GM18499 (cell line): ENCODE measurements around the gene KDM3A.

ENCODE experiments used
- ATAC-seq: cut with Tn5 transposase; IDR thresholded peaks from one replicate; pipeline ENCODE4 v1.9.1; 2021; ENCODE audit warnings: moderate number of reproducible peaks; ENCODE audit not compliant: insufficient read depth, unreplicated experiment

Gene KDM3A

DNA sequence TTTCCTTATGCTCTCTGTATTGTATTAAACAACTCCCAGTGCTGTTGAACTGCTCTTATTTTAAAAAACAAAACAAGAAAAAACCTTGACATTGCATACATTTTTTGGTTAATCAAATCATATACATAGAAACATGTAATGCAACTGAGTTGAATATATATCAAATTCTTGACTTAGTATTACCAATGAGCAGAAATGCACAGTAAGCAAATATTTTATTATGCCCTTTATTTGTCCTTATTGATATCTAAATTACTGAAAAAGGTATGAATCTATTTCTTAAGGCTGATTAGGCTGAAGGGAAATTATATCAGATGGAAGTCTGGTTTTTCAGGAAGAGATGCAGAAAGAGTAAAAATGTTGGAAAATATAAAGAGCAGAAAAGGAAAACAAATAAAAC lies 6.9 kb upstream of the KDM3A start:
- no peak for ATAC-seq

DNA sequence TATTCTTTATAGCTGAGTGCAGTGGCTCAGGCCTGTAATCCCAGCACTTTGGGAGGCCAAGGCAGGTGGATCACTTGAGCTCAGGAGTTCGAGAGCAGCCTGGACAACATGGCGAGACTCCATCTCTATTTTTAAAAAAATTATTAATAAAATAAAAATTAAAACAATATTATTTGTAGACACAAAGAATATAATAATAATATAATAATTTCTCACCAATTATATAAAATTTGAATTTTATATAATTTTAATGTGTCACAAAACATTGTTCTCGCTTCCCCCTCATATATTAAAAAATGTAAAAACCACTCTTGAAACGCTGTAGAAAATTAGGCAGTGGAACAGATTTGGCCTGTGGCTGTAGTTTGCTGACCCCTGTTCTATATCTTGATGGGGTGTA lies 5.6 kb upstream of the KDM3A start:
- ATAC-seq, result no peak

DNA sequence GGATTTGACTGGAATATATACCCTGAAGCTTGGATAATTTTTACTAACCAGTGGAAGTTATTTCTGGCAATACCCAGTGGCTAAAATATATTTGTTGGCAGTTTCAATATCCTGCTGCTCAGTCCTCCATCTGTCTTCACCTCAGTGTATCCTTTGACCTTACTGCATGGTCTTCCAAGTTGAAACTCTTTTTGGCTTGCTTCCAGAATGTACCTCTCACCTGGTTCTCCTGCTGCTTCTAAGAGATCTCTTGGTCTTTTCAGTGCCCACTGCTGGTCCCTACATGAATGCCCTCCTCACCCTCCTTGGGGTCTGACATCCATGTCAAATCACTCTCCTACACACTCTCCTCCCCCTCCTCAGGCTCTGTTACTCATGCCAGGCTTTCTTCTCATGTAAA lies 4.8 kb upstream of the KDM3A start:
- ATAC-seq, result no peak

DNA sequence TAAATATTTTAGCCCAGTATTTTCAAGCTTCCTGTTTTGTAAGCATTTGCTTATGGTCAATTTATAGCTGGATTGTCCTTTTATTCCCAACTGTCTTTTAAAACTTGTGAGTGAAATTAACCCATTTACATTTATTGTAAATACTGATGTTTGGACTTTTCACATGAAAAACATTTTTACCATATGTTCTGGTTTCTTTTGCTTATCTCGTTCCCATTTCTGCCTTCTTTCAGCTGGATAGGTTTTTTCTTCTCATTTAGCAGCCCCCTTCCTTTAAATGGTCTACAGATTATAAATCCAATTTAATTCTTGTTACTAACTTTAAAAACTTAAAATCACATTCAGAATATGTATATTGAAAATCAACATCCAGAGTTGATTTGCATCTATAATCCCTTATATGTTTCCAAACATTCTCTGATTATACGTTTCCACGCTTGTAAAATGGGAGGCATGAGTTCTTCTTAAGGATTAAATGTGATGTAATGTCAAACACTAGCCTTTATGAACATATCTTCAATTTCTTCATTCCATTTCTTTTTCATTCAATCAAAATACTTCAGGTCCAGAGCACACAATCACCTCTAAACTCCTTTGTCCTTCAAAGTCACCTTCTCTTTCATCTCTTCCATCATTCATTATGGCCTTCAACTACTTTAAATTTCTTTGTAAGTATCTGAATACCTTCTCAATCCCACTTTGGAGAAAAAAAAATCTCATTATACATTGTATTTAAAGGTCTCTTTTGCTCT lies 1.1 kb upstream of the KDM3A start:
- ATAC-seq, result no peak

DNA sequence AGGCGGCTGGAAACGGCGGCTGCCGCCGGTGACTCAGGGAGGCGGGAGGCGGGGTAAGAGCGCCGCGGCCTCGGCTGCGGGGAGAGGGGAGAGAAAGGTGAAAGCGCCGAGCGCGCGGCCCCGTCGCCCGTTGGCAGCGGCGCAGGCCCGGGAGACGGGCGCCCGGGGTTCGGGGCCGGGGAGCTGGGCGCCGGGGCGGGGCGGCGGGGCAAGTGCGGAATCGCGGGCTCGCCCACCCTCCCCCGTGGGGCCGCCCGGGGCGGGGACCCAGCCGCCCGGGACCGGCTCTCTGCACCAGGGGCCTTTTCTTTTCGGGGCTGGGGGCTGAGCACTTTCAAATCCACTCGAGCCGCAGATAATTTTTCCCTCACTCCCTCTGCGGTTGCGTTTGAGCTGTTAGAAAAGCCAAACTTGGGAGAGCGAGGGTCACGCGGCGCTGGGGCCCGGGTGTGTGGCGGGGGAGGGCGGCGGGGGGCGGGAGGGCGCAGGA lies 266 bp downstream of the KDM3A start:
- ATAC-seq, result no peak

DNA sequence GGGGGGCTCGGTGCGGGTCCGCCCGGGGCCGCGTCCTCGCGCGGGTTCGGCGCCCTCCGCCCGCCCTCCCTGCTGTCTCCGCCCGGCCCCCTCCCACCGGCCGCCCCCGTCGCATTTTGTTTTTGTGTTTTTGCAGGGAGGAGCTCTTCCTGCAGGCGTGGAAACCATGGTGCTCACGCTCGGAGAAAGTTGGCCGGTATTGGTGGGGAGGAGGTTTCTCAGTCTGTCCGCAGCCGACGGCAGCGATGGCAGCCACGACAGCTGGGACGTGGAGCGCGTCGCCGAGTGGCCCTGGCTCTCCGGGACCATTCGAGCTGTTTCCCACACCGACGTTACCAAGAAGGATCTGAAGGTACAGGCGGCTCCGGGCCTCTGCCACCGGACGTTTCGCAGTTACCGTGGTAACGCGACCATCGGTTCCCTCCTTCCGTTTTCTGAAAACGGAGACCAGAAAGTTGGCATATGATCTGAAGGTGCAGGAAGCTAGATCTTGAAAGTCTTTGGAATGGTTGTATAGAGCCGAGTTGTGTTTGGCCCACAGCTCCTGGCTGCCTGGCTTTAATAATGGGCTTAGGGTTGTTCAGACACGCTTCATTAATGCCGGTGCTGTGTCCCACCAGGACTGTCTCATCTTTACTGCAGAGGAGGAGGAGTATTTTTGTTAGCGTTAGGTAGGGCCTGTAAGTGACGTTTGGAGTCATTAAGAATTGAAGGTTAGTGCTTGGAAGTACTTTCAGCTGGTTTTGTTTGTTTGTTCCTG lies 891 bp downstream of the KDM3A start:
- peak; percentile 21 for ATAC-seq

DNA sequence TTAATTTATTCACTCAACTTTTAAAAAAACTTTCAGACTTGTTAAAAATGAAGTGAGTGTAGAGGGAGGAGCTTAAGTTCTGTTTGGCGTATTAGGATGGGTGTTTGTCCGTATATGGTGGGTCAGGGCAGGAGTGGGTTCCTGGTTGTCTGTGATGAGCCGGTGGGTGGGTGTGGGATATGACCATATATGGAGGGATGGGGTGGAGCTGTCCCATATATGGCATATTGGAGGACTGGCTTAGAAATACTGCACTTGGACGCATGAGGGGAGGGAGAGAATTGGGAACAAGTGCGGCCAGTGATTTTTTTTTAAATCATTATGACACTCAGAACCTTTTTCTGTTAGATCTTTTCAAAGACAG lies 1.5 kb downstream of the KDM3A start:
- ATAC-seq, result peak; percentile 57

DNA sequence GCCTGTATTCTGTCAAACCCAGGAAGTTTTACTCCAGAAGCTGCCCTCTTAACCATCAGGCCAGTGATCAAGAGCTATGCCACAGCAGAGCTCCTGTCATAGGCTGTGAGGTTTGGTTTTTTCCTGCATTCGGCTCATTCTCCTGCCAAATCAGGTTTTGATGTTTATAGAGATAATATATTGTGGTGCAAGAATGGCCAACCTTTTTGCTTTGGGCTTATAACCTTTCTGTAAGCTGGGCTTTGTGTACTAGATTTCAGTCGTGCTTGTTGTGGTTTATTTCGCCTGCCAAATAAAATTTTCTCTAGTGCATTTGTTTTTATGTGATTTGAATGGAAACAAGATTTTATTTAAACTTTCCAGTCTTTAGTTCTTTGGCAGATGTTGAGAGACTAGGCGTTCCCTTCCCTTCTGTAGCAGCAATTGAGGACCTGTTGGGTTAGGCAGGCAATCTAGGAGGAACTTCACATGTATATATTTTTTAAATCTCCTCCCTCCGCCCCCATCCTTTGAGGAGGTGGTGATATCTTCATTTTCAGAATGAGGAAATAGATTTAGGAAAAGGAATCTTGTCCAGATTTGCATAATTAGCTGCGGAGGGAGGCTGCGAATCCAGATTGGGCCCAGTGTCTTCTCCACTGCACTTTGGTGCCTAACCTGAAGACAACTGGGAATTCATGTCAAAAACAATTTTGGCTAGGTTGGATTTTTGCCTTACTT lies 2.6 kb downstream of the KDM3A start:
- ATAC-seq, result no peak

DNA sequence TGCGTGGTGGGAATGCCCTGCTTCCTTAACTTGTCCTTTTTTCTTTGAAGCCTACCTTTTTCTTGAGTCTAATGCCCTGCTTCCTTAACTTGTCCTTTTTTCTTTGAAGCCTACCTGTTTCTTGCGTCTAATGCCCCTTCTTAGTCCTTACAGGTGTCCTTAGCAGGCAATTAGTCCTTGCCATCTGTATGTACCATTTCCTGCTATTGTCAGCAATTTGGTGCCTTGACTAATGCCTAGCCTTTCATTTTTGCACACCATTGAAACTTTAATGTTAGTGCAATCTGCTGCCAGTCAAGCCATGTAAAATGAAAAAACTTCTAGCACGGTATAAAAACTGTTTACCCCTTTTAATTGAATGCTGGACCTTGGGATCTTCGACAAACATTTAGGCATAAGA lies 4.3 kb downstream of the KDM3A start:
- ATAC-seq, result no peak

DNA sequence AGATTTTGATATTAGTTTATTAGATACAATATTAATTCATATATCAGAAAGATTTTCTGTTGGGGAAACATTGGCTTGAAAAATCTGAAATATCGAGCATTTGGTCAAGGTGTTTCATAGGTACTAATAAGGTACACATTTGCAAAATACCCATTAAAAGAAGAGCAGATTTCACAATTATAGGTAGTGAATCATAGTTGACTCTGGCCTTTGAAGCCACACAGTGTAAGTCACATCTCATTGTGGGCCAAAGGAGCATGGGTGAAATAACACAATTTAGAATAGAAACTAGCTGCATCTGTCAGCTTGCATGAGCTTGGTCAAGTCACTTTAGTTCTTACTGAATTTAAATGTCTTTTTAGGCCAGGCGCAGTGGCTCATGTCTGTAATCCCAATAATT lies 4.9 kb downstream of the KDM3A start:
- no peak for ATAC-seq

DNA sequence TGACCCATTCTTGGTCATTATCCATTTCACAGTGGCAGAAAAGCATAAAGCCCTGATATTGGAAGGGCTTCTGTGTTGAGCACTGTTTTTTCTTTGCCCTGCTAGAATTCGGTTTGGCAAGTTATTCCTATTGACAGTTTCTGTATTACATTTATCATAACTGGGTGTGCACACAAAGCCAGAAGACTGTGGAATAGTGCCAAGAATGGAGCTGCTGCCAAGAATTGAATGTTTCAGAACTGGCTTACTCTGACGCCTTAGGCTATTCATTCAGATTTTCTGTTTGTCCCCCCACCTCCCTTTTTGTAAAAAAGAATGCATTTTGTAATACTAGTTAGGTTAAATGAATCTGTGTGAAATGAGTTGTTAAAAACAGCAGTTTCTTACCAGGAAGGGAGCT lies 12.7 kb downstream of the KDM3A start:
- ATAC-seq, result no peak

DNA sequence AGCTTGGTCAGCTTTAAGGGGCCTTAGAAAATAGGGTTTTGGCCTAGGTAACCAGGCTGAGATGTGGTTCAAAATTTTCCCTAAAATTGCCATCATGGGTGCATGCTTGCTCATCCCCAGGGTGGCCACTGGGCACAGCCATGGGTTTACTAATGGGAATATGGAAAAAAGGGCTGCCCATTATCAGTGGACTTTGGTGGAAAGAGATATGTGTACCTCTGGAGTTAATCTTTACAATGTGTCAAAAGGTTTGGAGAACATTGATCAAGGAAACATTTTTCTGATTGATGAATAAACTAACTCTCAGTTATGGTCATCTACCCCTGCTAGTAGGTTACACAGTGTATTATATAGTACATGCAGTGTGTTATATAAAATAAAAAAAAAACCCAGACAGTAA lies 13.1 kb downstream of the KDM3A start:
- ATAC-seq, result no peak

DNA sequence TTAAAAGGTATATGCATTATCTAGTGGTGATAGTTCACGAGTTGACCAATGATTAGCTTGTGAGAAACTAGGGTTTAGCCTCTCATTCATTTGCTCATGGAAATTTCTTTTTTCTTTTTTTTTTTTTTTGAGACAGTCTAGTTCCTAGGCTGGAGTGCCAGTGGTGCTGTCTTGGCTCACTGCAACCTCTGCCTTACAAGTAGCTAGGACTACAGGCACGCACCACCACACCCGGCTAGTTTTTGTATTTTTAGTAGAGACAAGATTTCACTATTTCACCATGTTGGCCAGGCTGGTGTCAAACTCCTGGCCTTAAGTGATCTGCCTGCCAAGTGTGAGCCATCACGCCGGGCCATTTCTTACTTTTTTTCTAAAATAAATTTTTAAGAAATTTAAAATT lies 14.0 kb downstream of the KDM3A start:
- no peak for ATAC-seq

DNA sequence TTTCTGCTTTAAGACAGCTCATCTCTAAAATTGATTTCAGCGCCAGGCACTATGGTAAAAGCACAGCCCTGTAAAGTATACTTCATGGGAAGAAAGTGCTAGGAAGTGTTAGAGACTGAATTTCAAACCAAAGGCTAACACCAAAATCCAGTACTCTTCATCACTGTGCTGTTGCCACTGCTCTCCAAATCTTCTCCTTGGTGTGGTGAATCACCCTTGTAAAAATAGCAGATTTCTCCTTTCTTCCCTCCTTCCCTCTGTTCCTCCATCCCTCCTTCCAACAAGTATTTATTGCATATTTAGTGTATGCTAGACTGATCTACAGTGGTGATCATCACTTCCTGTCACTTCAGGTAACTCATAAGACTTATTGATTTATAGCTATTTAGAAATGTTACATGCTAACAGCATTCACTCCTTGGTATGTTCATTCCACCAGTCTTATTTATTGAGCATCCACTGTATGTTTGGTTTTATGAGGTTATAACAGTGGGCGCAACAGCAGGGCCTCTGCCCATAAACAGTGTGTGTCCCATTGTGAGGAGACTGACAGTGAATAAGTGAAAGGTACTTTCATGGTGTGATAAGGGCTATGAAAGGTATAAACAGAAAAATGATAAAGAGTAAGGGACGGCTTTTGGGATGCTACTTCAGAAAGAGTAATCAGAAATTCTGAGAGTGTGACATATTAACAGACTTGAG lies 20.0 kb downstream of the KDM3A start:
- ATAC-seq, result no peak

DNA sequence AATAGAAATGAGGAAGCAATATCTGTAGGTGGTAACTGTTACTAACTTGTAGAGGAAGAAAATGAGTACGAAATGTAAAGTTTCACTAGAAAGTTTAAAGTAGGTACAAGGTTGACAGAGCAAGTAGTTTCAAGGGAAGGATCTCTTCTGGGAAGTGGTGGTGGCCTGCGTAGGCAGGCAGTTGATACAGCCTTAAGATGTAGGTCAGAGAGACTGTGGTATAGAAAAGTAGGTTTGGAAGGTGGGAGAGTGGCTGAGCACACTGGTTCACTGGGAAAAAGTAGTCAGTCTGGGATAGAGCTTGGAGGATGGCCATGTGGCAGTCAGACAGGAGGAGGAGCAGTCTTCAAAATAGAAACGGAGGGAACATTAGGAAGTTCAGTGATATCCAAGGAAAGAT lies 23.5 kb downstream of the KDM3A start:
- no peak for ATAC-seq

DNA sequence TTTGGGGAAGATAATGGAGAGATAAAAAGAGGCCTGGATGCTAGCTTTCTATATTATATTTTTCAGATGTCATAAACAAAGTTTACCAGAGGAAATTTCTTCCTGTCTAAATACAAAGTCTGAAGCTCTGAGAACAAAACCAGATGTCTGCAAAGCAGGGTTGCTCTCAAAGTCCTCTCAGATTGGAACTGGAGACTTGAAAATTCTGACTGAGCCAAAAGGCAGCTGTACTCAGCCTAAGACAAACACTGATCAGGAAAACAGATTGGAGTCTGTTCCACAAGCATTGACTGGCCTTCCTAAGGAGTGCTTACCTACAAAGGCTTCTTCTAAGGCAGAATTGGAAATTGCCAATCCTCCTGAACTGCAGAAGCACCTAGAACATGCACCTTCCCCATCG lies 25.1 kb downstream of the KDM3A start:
- ATAC-seq, result no peak

DNA sequence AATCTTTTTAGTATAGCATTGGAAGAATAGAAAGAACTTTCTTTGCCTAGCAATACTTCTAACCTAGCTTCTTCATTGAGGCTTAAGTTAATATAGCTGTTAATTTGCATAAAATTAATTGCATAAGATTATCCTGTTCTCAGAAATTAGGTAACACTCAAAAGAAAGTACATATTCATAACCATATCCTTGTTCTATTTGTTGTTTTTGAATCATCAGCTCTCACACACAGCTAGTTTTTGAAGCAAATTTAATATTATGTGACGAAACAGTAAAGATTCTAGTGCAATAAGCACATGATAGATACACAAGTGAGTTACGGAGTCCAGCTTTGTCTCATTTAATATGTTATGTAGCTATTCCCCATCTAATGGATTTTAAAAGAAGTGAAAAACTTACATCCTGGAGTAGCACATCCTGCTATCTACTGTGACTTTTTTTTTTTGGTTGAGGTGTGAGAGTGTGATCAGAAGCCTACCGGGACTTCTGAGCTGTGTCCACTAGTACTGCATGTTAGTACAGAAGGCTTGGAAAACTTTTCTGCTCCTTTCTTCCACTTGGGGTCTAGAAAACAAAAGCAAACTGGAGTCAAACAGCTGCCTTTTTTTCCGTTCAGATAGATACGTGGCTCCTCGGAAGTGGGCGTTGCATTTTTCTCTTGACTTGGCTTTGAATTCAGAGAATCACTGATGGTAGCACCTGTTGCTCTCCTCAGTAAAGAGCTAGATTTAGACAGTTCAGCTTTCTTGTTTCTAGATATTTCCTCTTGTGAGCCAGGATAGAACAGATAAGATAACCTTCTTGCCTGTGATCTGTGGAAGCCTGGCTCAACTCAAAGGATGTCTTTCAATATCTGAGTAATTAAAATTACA lies 27.2 kb downstream of the KDM3A start:
- no peak for ATAC-seq

DNA sequence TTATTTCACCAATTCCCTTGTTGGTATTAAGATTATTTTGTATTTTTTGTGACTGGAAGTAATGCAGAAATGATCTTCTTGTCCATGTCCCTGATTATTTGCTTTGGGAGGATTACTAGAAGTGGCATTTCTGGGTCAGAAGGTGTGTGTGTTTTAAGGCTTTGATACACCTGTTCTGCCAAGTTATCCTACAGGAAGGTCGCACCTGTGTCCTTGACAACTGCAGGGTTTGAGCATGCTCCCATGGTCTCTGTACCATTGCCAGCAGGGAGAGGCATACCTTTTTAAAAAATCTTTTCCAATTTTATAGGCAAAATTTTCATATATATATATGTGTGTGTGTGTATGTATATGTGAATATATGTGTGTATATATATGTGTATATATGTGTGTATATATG lies 29.7 kb downstream of the KDM3A start:
- no peak for ATAC-seq

DNA sequence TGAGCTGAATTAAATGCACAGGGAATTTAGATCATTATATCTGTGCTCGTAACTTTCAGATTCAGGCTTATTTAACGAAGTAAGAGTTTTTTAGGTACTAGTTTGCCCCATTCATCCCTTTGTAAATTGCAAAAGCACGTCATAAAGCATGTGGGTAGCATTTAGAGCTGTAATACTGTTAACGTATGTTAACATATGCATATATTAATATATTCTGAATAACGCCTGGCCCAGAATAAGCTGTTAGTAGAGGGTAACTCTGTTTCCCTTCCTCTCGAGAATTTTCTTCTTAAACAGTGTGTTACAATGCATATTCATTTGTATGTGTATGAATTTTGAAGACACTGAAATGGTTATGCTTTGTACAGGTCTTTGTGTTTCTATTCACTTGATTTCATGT lies 30.5 kb downstream of the KDM3A start:
- ATAC-seq, result no peak

DNA sequence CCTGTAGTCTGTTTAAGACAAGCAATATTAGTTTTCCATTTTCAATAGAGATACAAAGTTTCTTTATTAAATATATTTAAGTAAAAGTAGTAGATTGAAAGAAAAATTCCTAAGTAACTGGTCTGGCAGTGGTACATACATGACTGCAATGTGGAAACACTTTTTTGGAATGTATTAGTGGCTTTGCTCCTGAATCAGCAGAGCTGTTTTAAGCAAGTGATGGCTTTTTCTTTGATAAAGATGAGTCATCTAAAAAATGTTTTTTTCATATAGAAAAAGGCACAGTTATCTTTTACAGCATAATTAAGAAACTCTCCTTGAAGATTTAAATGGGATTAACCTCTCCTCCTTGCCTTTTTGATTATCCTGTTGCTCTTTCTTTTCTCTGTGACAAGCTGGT lies 34.9 kb downstream of the KDM3A start:
- ATAC-seq, result no peak
